Measurements from ENCODE around the gene BCLAF1.

Gene BCLAF1

GRCh38 chr6:136337121-136337520 is 47.5 kb upstream of the BCLAF1 start:
- Histone ChIP-seq H3K27ac (ENCODE audit: low read depth, low read length, poor library complexity, severe bottlenecking) (no peak overlapping the region), H3K27me3 (ENCODE audit: insufficient read depth, low read length) (no peaks in the 10 kb centered on the region), H3K36me3 (ENCODE audit: insufficient read depth, low read length) (no peaks in the 10 kb centered on the region), H3K9me2 (ENCODE audit: low read depth, low read length) (no peaks in the 10 kb centered on the region), H3K4me3 (ENCODE audit: low read depth, low read length, poor library complexity, severe bottlenecking) (no peak overlapping the region), H2AFZ (ENCODE audit: low read length) (no peak overlapping the region), H3K9ac (ENCODE audit: low read length) (no peak overlapping the region), H3K9me3 (ENCODE audit: low read length) (no peaks in the 10 kb centered on the region), H4K20me1 (ENCODE audit: insufficient read depth, low read length) (no peaks in the 10 kb centered on the region), H3F3A (ENCODE audit: insufficient read depth, low read length) (no peaks in the 10 kb centered on the region), H3K4me1 (ENCODE audit: insufficient read depth, low read length, severe bottlenecking) (no peaks in the 10 kb centered on the region), H3K79me2 (ENCODE audit: insufficient read depth, low read length) (no peaks in the 10 kb centered on the region), H3K4me2 (ENCODE audit: low read length) (no peak overlapping the region)
- no peak for TF ChIP-seq EZH2 (IDR thresholded peaks at IDR 0.05; ENCODE audit: borderline replicate concordance, low read length)
- TF ChIP-seq CTCF (IDR thresholded peaks at IDR 0.05; ENCODE audit: low read length): no peak

GRCh38 chr6:136335736-136336363 is 46.2 kb upstream of the BCLAF1 start:
- TF ChIP-seq EZH2 (IDR thresholded peaks at IDR 0.05; ENCODE audit: borderline replicate concordance, low read length) (no peak), CTCF (IDR thresholded peaks at IDR 0.05; ENCODE audit: low read length) (no peak)
- H3K79me2 ChIP-seq (ENCODE audit: insufficient read depth, low read length): no peaks in the 10 kb centered on the region
- H3K36me3 ChIP-seq (ENCODE audit: insufficient read depth, low read length): no peaks in the 10 kb centered on the region
- H3K4me1 ChIP-seq (ENCODE audit: insufficient read depth, low read length, severe bottlenecking): no peaks in the 10 kb centered on the region
- H3K9ac ChIP-seq (ENCODE audit: low read length): no peak overlapping the region
- H3K27me3 ChIP-seq (ENCODE audit: insufficient read depth, low read length): no peaks in the 10 kb centered on the region
- no peak overlapping the region for H2AFZ ChIP-seq (ENCODE audit: low read length)
- no peaks in the 10 kb centered on the region for H3F3A ChIP-seq (ENCODE audit: insufficient read depth, low read length)
- no peaks in the 10 kb centered on the region for H3K9me3 ChIP-seq (ENCODE audit: low read length)
- H3K4me3 ChIP-seq (ENCODE audit: low read depth, low read length, poor library complexity, severe bottlenecking): no peak overlapping the region
- no peak overlapping the region for H3K4me2 ChIP-seq (ENCODE audit: low read length)
- no peak overlapping the region for H3K27ac ChIP-seq (ENCODE audit: low read depth, low read length, poor library complexity, severe bottlenecking)
- H4K20me1 ChIP-seq (ENCODE audit: insufficient read depth, low read length): no peaks in the 10 kb centered on the region
- H3K9me2 ChIP-seq (ENCODE audit: low read depth, low read length): no peaks in the 10 kb centered on the region

GRCh38 chr6:136334853-136335252 is 45.2 kb upstream of the BCLAF1 start:
- no peak overlapping the region for H3K27ac ChIP-seq (ENCODE audit: low read depth, low read length, poor library complexity, severe bottlenecking)
- no peaks in the 10 kb centered on the region for H3F3A ChIP-seq (ENCODE audit: insufficient read depth, low read length)
- no peak overlapping the region for H3K9ac ChIP-seq (ENCODE audit: low read length)
- no peak overlapping the region for H3K4me3 ChIP-seq (ENCODE audit: low read depth, low read length, poor library complexity, severe bottlenecking)
- no peaks in the 10 kb centered on the region for H3K9me3 ChIP-seq (ENCODE audit: low read length)
- no peaks in the 10 kb centered on the region for H3K27me3 ChIP-seq (ENCODE audit: insufficient read depth, low read length)
- H3K4me2 ChIP-seq (ENCODE audit: low read length): no peak overlapping the region
- TF ChIP-seq CTCF (IDR thresholded peaks at IDR 0.05; ENCODE audit: low read length): peak; percentile 37; the same call in 1 of the 2 replicates
- TF ChIP-seq EZH2 (IDR thresholded peaks at IDR 0.05; ENCODE audit: borderline replicate concordance, low read length): no peak
- no peaks in the 10 kb centered on the region for H3K4me1 ChIP-seq (ENCODE audit: insufficient read depth, low read length, severe bottlenecking)
- no peaks in the 10 kb centered on the region for H4K20me1 ChIP-seq (ENCODE audit: insufficient read depth, low read length)
- H3K36me3 ChIP-seq (ENCODE audit: insufficient read depth, low read length): no peaks in the 10 kb centered on the region
- H2AFZ ChIP-seq (ENCODE audit: low read length): no peak overlapping the region
- H3K79me2 ChIP-seq (ENCODE audit: insufficient read depth, low read length): no peaks in the 10 kb centered on the region
- H3K9me2 ChIP-seq (ENCODE audit: low read depth, low read length): no peaks in the 10 kb centered on the region
